GM12878 (cell line): ENCODE data around the gene TCP1. TPM values are rescaled to one million over a fixed set of nuclear protein-coding genes. Genes with fewer than 3 reads are reported as not detected.
A peak's percentile ranks its signal among the peaks of the same experiment; 100 is the strongest.

Experiments
- BRCA1 ChIP-seq: IDR thresholded peaks from 2 replicates; pipeline ENCODE4 v1.6.1; 2011; ENCODE audit warnings: low read depth, low read length, improper control_type of control experiment
- HDAC6 ChIP-seq: fragments of 200-600 bp; sonication (generic); IDR thresholded peaks from one replicate; pipeline ENCODE4 v1.8.0; 2017; ENCODE audit warnings: antibody characterized with exemption; ENCODE audit not compliant: unreplicated experiment
- POLR2AphosphoS5 ChIP-seq: IDR thresholded peaks from 2 replicates; pipeline ENCODE4 v1.6.1; 2011; ENCODE audit warnings: mild to moderate bottlenecking, low read length, inconsistent platforms
- RUNX3 ChIP-seq: IDR thresholded peaks from 2 replicates; pipeline ENCODE4 v1.6.1; 2012; ENCODE audit warnings: low read length, inconsistent platforms
- SRF ChIP-seq, 2 experiments: IDR thresholded peaks; 2 replicates each; pipeline ENCODE4 v1.6.1; 2011; ENCODE audit warnings: low read depth in 2 of 2, low read length in 2 of 2, mild to moderate bottlenecking in 1 of 2, moderate library complexity in 1 of 2
- TAF1 ChIP-seq: IDR thresholded peaks from 2 replicates; pipeline ENCODE4 v1.6.1; 2011; ENCODE audit warnings: mild to moderate bottlenecking, low read depth, low read length, borderline replicate concordance
- YY1 ChIP-seq: IDR thresholded peaks from 2 replicates; pipeline ENCODE4 v1.6.1; 2011; ENCODE audit warnings: low read depth, mild to moderate bottlenecking, low read length
- ZNF207 ChIP-seq: fragments of 450-650 bp; IDR thresholded peaks from 2 replicates; pipeline ENCODE4 v1.6.1; 2014; ENCODE audit warnings: antibody characterized with exemption, mild to moderate bottlenecking, borderline replicate concordance
- ZZZ3 ChIP-seq: IDR thresholded peaks from 2 replicates; pipeline ENCODE4 v1.6.1; 2011; ENCODE audit warnings: low read depth; ENCODE audit not compliant: control insufficient read depth, insufficient read length
- polyA plus RNA-seq, 11 experiments: library from polyadenylated mRNA; depleted of rRNA in 4 of 11; unstranded in 6 of 11; stranded (reverse) in 5 of 11; fragments of >200 nt; fragmentation: Nextera tagmentation in 4 of 11; fragmentation: Illumina TruSeq in 1 of 11; extraction: Ambion mirVana in 4 of 11; extraction: Trizol in 1 of 11; gene quantifications; 1 replicate in 1 of 11; 2 replicates in 10 of 11; pipeline versions ENCODE4 v1.2.1 to v1.2.3, GENCODE V29; 2011 to 2016; ENCODE audit warnings: inconsistent platforms in 2 of 11, missing spikeins in 2 of 11, low read depth in 1 of 11
- total RNA-seq, 4 experiments: library from RNA; depleted of rRNA in 3 of 4; stranded (reverse); fragments of >200 nt in 3 of 4; fragmentation: Illumina TruSeq in 1 of 4; extraction: Trizol in 1 of 4; gene quantifications; 2 replicates each; pipeline versions ENCODE4 v1.2.1 to v1.2.3, GENCODE V29; 2013 to 2021
- TF ChIP-seq, protein P1 (sequence below): IDR thresholded peaks from 2 replicates; pipeline ENCODE4 v1.6.1; 2011; ENCODE audit warnings: low read depth, low read length, improper control_type of control experiment, borderline replicate concordance
- TF ChIP-seq, protein P2 (sequence below): IDR thresholded peaks from 2 replicates; pipeline ENCODE4 v1.6.1; 2011; ENCODE audit warnings: low read depth, mild to moderate bottlenecking, low read length, moderate library complexity, borderline replicate concordance; ENCODE audit errors: extremely low read depth
- TF ChIP-seq, protein P3 (sequence below): fragments of 450-650 bp; IDR thresholded peaks from 2 replicates; pipeline ENCODE4 v1.6.1; 2017; ENCODE audit warnings: borderline replicate concordance
- TF ChIP-seq, protein P4 (sequence below): fragments of 450-650 bp; IDR thresholded peaks from 2 replicates; pipeline ENCODE4 v1.6.1; 2017; ENCODE audit warnings: mild to moderate bottlenecking, low read depth, inconsistent platforms; ENCODE audit not compliant: poor library complexity, severe bottlenecking
- TF ChIP-seq, protein P5 (sequence below): fragments of 450-650 bp; IDR thresholded peaks from 2 replicates; pipeline ENCODE4 v1.6.1; 2016; ENCODE audit warnings: mild to moderate bottlenecking
- TF ChIP-seq, protein P6 (sequence below), 3 experiments: IDR thresholded peaks in 2 of 3; conservative IDR thresholded peaks in 1 of 3; 2 replicates each; pipeline ENCODE4 v1.5.1; 2011; ENCODE audit warnings: low read depth in 3 of 3, low read length in 3 of 3, mild to moderate bottlenecking in 3 of 3, control low read depth in 2 of 3, moderate library complexity in 2 of 3, inconsistent platforms in 1 of 3, mixed read lengths in 1 of 3; ENCODE audit not compliant: control insufficient read depth in 2 of 3, insufficient read depth in 1 of 3; ENCODE audit errors: extremely low read depth in 1 of 3
- TF ChIP-seq, protein P7 (sequence below): fragments of 450-650 bp; formaldehyde crosslinking; IDR thresholded peaks from 2 replicates; pipeline ENCODE4 v1.5.0; 2022; ENCODE audit warnings: mild to moderate bottlenecking, missing genetic modification characterization

The TCP1 gene
- total and polyA plus RNA-seq, 10 of the 15 experiments (the other 5 are each of a cell fraction or from before 2014, with no cell fraction given), result 133 to 457 (median 306) TPM

DNA sequence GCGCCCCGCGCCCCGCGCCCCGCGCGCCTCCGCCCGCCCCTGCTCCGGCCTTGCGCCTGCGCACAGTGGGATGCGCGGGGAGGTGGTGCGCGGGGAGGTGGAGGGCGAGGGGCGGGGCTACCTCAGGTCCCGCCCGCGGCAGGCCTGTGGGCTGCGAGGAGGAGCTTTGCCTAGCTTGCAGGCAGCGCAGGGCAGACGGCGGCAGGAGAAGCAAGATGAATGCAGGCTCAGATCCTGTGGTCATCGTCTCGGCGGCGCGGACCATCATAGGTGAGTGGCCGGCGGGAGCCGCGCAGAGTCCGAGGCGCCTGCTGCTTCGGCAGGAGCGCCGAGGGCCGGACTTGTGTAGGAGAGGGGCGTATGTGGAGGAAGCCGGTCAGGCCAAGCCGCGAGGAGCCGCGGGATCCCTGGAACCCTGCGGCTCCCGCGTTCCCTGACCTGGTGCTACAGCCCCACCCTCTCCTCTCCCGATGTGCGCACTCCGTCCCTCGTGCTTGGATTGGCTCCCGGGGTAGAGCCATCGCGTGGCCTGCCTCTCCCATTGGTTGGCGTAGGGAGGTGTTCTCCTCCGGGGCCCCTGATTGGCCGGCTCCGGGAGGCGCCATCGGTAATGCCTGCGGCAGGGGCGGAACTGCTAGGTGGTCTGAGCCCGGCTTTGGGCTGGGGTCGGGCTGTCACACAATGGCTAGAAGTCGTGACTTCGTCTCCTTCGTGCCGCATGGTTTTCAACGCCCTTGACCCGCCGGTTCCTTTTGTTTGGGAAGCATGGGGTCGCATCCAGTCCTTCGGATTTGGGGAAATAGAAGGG, 27.3 kb downstream of the TCP1 start, which contains the start of gene ACAT2 (continued):
- TF ChIP-seq TAF1, result no peak; the same call in 1 of the 2 replicates
- TF ChIP-seq ZZZ3, result no peak
- TF ChIP-seq, protein P1, sequence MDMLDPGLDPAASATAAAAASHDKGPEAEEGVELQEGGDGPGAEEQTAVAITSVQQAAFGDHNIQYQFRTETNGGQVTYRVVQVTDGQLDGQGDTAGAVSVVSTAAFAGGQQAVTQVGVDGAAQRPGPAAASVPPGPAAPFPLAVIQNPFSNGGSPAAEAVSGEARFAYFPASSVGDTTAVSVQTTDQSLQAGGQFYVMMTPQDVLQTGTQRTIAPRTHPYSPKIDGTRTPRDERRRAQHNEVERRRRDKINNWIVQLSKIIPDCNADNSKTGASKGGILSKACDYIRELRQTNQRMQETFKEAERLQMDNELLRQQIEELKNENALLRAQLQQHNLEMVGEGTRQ, result no peak
- TF ChIP-seq HDAC6, result no peak
- TF ChIP-seq SRF (IDR thresholded peaks at IDR 0.05; ENCODE audit: low read depth in 2 of 2, low read length in 2 of 2), result no peak
- TF ChIP-seq, protein P2, sequence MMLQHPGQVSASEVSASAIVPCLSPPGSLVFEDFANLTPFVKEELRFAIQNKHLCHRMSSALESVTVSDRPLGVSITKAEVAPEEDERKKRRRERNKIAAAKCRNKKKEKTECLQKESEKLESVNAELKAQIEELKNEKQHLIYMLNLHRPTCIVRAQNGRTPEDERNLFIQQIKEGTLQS, result no peak
- TF ChIP-seq, protein P3, sequence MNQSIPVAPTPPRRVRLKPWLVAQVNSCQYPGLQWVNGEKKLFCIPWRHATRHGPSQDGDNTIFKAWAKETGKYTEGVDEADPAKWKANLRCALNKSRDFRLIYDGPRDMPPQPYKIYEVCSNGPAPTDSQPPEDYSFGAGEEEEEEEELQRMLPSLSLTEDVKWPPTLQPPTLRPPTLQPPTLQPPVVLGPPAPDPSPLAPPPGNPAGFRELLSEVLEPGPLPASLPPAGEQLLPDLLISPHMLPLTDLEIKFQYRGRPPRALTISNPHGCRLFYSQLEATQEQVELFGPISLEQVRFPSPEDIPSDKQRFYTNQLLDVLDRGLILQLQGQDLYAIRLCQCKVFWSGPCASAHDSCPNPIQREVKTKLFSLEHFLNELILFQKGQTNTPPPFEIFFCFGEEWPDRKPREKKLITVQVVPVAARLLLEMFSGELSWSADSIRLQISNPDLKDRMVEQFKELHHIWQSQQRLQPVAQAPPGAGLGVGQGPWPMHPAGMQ, result no peak
- peak; percentile 69 for TF ChIP-seq YY1
- TF ChIP-seq ZNF207, result no peak; the same call in 1 of the 2 replicates
- TF ChIP-seq, protein P4, sequence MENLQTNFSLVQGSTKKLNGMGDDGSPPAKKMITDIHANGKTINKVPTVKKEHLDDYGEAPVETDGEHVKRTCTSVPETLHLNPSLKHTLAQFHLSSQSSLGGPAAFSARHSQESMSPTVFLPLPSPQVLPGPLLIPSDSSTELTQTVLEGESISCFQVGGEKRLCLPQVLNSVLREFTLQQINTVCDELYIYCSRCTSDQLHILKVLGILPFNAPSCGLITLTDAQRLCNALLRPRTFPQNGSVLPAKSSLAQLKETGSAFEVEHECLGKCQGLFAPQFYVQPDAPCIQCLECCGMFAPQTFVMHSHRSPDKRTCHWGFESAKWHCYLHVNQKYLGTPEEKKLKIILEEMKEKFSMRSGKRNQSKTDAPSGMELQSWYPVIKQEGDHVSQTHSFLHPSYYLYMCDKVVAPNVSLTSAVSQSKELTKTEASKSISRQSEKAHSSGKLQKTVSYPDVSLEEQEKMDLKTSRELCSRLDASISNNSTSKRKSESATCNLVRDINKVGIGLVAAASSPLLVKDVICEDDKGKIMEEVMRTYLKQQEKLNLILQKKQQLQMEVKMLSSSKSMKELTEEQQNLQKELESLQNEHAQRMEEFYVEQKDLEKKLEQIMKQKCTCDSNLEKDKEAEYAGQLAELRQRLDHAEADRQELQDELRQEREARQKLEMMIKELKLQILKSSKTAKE, result no peak
- no peak for TF ChIP-seq RUNX3
- TF ChIP-seq, protein P5, sequence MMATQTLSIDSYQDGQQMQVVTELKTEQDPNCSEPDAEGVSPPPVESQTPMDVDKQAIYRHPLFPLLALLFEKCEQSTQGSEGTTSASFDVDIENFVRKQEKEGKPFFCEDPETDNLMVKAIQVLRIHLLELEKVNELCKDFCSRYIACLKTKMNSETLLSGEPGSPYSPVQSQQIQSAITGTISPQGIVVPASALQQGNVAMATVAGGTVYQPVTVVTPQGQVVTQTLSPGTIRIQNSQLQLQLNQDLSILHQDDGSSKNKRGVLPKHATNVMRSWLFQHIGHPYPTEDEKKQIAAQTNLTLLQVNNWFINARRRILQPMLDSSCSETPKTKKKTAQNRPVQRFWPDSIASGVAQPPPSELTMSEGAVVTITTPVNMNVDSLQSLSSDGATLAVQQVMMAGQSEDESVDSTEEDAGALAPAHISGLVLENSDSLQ, result peak; percentile 64
- TF ChIP-seq BRCA1, result no peak
- TF ChIP-seq, protein P6, sequence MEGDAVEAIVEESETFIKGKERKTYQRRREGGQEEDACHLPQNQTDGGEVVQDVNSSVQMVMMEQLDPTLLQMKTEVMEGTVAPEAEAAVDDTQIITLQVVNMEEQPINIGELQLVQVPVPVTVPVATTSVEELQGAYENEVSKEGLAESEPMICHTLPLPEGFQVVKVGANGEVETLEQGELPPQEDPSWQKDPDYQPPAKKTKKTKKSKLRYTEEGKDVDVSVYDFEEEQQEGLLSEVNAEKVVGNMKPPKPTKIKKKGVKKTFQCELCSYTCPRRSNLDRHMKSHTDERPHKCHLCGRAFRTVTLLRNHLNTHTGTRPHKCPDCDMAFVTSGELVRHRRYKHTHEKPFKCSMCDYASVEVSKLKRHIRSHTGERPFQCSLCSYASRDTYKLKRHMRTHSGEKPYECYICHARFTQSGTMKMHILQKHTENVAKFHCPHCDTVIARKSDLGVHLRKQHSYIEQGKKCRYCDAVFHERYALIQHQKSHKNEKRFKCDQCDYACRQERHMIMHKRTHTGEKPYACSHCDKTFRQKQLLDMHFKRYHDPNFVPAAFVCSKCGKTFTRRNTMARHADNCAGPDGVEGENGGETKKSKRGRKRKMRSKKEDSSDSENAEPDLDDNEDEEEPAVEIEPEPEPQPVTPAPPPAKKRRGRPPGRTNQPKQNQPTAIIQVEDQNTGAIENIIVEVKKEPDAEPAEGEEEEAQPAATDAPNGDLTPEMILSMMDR (IDR thresholded peaks at IDR 0.05 in 2 of 3, conservative IDR thresholded peaks at IDR 0.05 in 1 of 3; ENCODE audit: control insufficient read depth in 2 of 3, extremely low read depth in 1 of 3, insufficient read depth in 1 of 3, low read depth in 3 of 3, low read length in 3 of 3), result 0 out of 6 replicates have a peak, but pooled peaks of 1 of the 3 experiments have one; percentile 4
- TF ChIP-seq, protein P7, sequence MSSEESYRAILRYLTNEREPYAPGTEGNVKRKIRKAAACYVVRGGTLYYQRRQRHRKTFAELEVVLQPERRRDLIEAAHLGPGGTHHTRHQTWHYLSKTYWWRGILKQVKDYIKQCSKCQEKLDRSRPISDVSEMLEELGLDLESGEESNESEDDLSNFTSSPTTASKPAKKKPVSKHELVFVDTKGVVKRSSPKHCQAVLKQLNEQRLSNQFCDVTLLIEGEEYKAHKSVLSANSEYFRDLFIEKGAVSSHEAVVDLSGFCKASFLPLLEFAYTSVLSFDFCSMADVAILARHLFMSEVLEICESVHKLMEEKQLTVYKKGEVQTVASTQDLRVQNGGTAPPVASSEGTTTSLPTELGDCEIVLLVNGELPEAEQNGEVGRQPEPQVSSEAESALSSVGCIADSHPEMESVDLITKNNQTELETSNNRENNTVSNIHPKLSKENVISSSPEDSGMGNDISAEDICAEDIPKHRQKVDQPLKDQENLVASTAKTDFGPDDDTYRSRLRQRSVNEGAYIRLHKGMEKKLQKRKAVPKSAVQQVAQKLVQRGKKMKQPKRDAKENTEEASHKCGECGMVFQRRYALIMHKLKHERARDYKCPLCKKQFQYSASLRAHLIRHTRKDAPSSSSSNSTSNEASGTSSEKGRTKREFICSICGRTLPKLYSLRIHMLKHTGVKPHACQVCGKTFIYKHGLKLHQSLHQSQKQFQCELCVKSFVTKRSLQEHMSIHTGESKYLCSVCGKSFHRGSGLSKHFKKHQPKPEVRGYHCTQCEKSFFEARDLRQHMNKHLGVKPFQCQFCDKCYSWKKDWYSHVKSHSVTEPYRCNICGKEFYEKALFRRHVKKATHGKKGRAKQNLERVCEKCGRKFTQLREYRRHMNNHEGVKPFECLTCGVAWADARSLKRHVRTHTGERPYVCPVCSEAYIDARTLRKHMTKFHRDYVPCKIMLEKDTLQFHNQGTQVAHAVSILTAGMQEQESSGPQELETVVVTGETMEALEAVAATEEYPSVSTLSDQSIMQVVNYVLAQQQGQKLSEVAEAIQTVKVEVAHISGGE (CRISPR knock-in tag), result no peak
- peak; percentile 71 for TF ChIP-seq POLR2AphosphoS5
